Common myeloid progenitor, CD34-positive (primary cell): ENCODE results near the gene CDKN2A.

Experiments used
- CTCF ChIA-PET: fragments of 350-600 bp; sonication (Branson Sonifier 250); formaldehyde crosslinking; loops from one replicate; lab custom pipeline; 2021; ENCODE audit warnings: antibody characterized with exemption; lab: Charles Lee
- POLR2A ChIA-PET: fragments of 350-600 bp; sonication (Branson Sonifier 250); formaldehyde crosslinking; loops from one replicate; lab custom pipeline; 2021; ENCODE audit warnings: antibody characterized with exemption; lab: Charles Lee
- DNase-seq, 3 donors: peaks; one replicate each; pipeline versions ENCODE4 v3.0.0 to v3.0.0-alpha.2; 2013
- H3K27ac ChIP-seq, 2 experiments: 1 replicate in 1 of 2; 2 replicates in 1 of 2; pipeline ENCODE4 v1.7.0; 2013; ENCODE audit warnings: inconsistent platforms in 2 of 2, low read length in 2 of 2, mild to moderate bottlenecking in 2 of 2, low read depth in 1 of 2, moderate library complexity in 1 of 2; ENCODE audit not compliant: severe bottlenecking in 2 of 2, insufficient read depth in 1 of 2, poor library complexity in 1 of 2
- H3K27me3 ChIP-seq, 5 experiments: replicated peaks in 2 of 5; 1 replicate in 3 of 5; 2 replicates in 2 of 5; pipeline versions ENCODE4 v1.6.1 to v1.7.0; 2013; ENCODE audit warnings: low read length in 4 of 5, mild to moderate bottlenecking in 2 of 5, moderate library complexity in 2 of 5, inconsistent platforms in 1 of 5; ENCODE audit not compliant: insufficient read depth in 5 of 5, control insufficient read depth in 4 of 5
- H3K36me3 ChIP-seq, 4 experiments: 1 replicate in 2 of 4; 2 replicates in 2 of 4; pipeline versions ENCODE4 v1.6.1 to v1.7.0; 2013; ENCODE audit warnings: low read length in 3 of 4, control low read depth in 1 of 4, mild to moderate bottlenecking in 1 of 4; ENCODE audit not compliant: control insufficient read depth in 4 of 4, insufficient read depth in 4 of 4
- H3K4me1 ChIP-seq, 4 experiments: 1 replicate in 3 of 4; 2 replicates in 1 of 4; pipeline versions ENCODE4 v1.6.1 to v1.7.1; 2013; ENCODE audit warnings: low read length in 3 of 4, mild to moderate bottlenecking in 3 of 4, control low read depth in 1 of 4, inconsistent platforms in 1 of 4, moderate library complexity in 1 of 4; ENCODE audit not compliant: control insufficient read depth in 4 of 4, insufficient read depth in 4 of 4; ENCODE audit errors: control extremely low read depth in 1 of 4
- H3K4me3 ChIP-seq, 7 experiments: 1 replicate in 4 of 7; 2 replicates in 3 of 7; pipeline versions ENCODE4 v1.5.1 to v1.7.0; 2013; ENCODE audit warnings: mild to moderate bottlenecking in 7 of 7, low read length in 6 of 7, moderate library complexity in 6 of 7, inconsistent platforms in 2 of 7, low read depth in 2 of 7, control low read depth in 1 of 7; ENCODE audit not compliant: insufficient read depth in 4 of 7, control insufficient read depth in 1 of 7; ENCODE audit errors: extremely low read depth in 1 of 7
- H3K9me3 ChIP-seq, 5 experiments: 1 replicate in 4 of 5; 2 replicates in 1 of 5; pipeline versions ENCODE4 v1.6.1 to v1.7.1; 2013; ENCODE audit warnings: low read length in 4 of 5, mild to moderate bottlenecking in 2 of 5, inconsistent platforms in 1 of 5, low read depth in 1 of 5, moderate library complexity in 1 of 5; ENCODE audit not compliant: control insufficient read depth in 4 of 5, insufficient read depth in 2 of 5; ENCODE audit errors: control extremely low read depth in 1 of 5
- WGBS: methylation state at CpG from one replicate; pipeline ENCODE4 v1.1.5; 2013; ENCODE audit not compliant: insufficient coverage; 5-methylcytosine and 5-hydroxymethylcytosine counted together

Gene CDKN2A

DNA sequence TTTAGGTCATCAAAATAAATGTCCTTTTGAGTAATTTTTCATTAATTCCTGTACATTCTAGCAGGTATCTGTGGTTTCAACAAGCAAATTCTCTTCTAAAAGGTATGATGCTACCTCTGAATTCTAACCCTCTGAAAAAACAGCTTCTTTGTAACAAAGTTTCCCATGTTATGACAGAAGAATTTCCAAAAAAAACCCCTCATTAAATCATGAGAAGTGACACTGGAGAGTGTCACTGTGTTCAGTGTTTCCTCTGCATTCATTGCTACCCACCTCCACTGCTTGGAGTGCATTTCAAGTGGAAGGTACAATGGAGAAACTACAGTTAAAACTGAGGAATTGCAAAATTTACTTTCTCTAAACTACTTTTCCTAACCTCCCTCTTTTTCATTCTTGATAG, 10.1 kb downstream of the CDKN2A start:
- no peaks in the 10 kb centered on the region for H3K4me1 ChIP-seq
- H3K4me3 ChIP-seq: no peak overlapping the region
- no peak overlapping the region for H3K27ac ChIP-seq
- CTCF ChIA-PET: interaction anchor here (1.3 to 2.8 kb wide), 3 partner anchors 10 to 24 kb away, joined by 5 to 12 read pairs (median 8); no protein-coding TSS in a partner anchor
- POLR2A ChIA-PET: no interaction called here
- H3K27me3 ChIP-seq: peaks cover 12 to 90% (median 53%) of the 10 kb centered on the region in 5 experiments
- peaks cover 0 to 2% (median 1%) of the 10 kb centered on the region in 5 experiments for H3K9me3 ChIP-seq
- H3K36me3 ChIP-seq: no peaks in the 10 kb centered on the region
- no peak for DNase-seq

DNA sequence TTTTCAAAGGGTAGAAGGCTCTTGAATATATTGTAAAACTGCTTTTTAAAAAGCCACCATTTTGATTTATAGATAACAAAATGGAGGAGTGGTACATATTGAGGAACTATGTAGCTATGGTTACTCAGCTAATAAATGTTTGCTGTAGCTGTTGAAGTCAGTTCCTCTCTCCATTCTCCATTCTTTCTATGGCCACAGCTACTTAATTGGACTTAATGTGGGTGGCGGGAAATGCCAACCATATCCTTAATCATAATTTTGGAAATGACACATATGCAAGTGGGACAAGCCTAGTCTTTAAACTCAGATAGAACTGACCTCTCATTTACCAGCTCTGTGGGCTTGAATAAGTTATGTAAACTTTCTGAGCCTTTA, 10.6 kb downstream of the CDKN2A start:
- H3K9me3 ChIP-seq: peaks cover 0 to 2% (median 0%) of the 10 kb centered on the region in 5 experiments
- no peak overlapping the region for H3K27ac ChIP-seq
- CTCF ChIA-PET: interaction anchor here (1.3 to 2.8 kb wide), 3 partner anchors 10 to 24 kb away, joined by 5 to 12 read pairs (median 8); no protein-coding TSS in a partner anchor
- no CpG with 5 or more reads among the region's 1 CpG for WGBS
- peak in 1 of 3 donors; percentile 24 for DNase-seq
- no peaks in the 10 kb centered on the region for H3K36me3 ChIP-seq
- POLR2A ChIA-PET: no interaction called here
- H3K27me3 ChIP-seq: peaks cover 15 to 90% (median 52%) of the 10 kb centered on the region in 5 experiments
- H3K4me1 ChIP-seq: no peaks in the 10 kb centered on the region
- no peak overlapping the region for H3K4me3 ChIP-seq

DNA sequence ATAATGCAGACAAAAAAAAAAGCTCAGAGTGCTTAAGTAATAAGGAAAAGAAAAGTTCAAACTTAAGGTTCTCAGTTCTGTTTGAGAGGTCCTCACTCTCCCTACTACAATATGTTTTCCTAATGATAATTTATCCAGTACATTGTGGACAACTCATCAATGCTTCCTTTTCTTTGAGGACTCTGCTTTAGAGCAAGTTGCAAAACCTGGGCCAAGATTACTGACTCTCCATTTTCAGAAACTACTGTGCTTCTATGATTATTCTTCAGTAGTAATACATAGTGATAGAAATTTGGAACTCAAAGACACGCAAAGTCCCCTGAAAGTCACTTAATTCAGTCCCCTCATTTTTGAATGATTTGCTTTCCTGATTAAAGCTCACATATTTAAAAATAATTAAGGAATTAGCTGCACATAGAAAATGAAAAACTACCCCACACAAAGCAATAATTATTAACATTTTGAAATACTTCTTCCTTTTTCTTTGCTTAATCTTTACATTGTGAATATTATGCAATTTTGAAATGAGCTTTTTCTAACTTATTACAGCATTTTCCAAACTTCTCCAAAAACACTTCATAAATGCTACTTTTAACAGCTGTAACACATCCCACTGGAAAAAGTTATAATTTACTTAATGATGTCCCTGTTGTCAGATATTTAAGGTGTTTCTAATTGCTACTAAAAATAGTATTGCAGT, 11.2 kb downstream of the CDKN2A start:
- H3K27me3 ChIP-seq: peaks cover 15 to 91% (median 49%) of the 10 kb centered on the region in 5 experiments
- DNase-seq: no peak
- no peak overlapping the region for H3K4me3 ChIP-seq
- peaks cover 0 to 2% (median 0%) of the 10 kb centered on the region in 5 experiments for H3K9me3 ChIP-seq
- ChIA-PET CTCF (interaction anchor here (0.5 to 2.8 kb wide), 4 partner anchors 9 to 447 kb away, joined by 3 to 12 read pairs (median 6); no protein-coding TSS in a partner anchor), POLR2A (no interaction called here)
- no peaks in the 10 kb centered on the region for H3K36me3 ChIP-seq
- no peak overlapping the region for H3K27ac ChIP-seq
- WGBS: no CpG with 5 or more reads among the region's 1 CpG
- H3K4me1 ChIP-seq: no peaks in the 10 kb centered on the region

DNA sequence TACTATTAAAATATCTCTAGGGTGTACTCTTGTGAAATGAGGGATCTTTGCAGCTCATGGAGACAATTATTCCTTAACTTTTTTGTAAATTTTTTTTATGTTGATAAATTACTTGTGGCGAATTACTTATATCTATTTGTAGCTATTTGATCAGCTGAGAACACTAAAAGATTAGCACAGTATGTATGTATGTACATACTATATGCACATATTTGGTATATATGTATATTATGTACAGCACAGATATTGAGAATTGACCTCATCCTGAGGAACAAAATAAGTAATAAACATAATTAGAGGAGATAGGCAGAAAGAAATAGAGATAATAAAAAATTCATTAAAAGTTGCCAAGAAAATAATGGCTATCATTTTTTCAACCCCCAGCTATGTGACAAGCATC, 11.8 kb downstream of the CDKN2A start:
- Histone ChIP-seq H3K36me3 (no peaks in the 10 kb centered on the region), H3K27ac (no peak overlapping the region), H3K4me1 (no peaks in the 10 kb centered on the region), H3K9me3 (peaks cover 0 to 2% (median 0%) of the 10 kb centered on the region in 5 experiments), H3K4me3 (no peak overlapping the region), H3K27me3 (peaks cover 15 to 90% (median 51%) of the 10 kb centered on the region in 5 experiments)
- no CpG with 5 or more reads among the region's 1 CpG for WGBS
- ChIA-PET CTCF (interaction anchor here (0.5 to 2.8 kb wide), 4 partner anchors 14 to 440 kb away, joined by 3 to 12 read pairs (median 6); no protein-coding TSS in a partner anchor), POLR2A (no interaction called here)
- no peak for DNase-seq

DNA sequence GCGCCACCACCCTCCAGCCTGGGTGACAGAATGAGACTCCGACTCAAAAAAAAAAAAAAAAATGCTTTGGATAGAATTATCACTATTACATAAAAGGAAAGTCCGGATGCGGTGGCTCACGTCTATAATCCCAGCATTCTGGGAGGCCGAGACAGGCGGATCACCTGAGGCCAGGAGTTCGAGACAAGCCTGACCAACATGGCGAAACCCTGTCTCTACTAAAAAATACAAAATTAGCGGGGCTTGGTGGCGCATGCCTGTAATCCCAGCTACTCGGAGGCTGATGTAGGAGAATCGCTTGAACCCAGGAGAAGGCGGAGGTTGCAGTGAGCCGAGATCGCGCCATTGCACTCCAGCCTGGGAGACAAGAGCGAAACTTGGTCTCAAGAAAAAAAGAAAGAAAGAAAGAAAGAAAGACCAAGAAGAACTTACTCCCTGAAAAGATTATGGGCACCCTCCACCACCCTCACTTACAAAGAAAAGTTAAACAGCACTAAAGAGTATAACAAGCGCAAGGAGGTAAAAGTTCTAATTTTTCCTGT, 17.8 kb downstream of the CDKN2A start:
- ChIA-PET CTCF (interaction anchor here (1.0 kb wide), 2 partner anchors 9 to 11 kb away, joined by 3 read pairs; no protein-coding TSS in a partner anchor), POLR2A (no interaction called here)
- Histone ChIP-seq H3K9me3 (peaks cover 0 to 2% (median 0%) of the 10 kb centered on the region in 5 experiments), H3K27me3 (peaks cover 39 to 96% (median 68%) of the 10 kb centered on the region in 5 experiments), H3K27ac (no peak overlapping the region), H3K4me1 (peaks cover 0 to 13% (median 7%) of the 10 kb centered on the region in 4 experiments), H3K36me3 (no peaks in the 10 kb centered on the region), H3K4me3 (no peak overlapping the region)
- no peak for DNase-seq
- 19% methylated on average over 12 of the region's 19 CpGs for WGBS

DNA sequence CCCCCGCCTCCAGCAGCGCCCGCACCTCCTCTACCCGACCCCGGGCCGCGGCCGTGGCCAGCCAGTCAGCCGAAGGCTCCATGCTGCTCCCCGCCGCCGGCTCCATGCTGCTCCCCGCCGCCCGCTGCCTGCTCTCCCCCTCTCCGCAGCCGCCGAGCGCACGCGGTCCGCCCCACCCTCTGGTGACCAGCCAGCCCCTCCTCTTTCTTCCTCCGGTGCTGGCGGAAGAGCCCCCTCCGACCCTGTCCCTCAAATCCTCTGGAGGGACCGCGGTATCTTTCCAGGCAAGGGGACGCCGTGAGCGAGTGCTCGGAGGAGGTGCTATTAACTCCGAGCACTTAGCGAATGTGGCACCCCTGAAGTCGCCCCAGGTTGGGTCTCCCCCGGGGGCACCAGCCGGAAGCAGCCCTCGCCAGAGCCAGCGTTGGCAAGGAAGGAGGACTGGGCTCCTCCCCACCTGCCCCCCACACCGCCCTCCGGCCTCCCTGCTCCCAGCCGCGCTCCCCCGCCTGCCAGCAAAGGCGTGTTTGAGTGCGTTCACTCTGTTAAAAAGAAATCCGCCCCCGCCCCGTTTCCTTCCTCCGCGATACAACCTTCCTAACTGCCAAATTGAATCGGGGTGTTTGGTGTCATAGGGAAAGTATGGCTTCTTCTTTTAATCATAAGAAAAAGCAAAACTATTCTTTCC, 19.3 kb downstream of the CDKN2A start:
- no peak overlapping the region for H3K27ac ChIP-seq
- H3K9me3 ChIP-seq: peaks cover 0 to 10% (median 2%) of the 10 kb centered on the region in 5 experiments
- peak overlapping the region in 6 of 7 experiments; percentile 19 to 51 (median 38) for H3K4me3 ChIP-seq
- no peaks in the 10 kb centered on the region for H3K36me3 ChIP-seq
- CTCF ChIA-PET: interaction anchor here (1.9 kb wide), 1 partner anchor 9 kb away, joined by 5 read pairs; no protein-coding TSS in a partner anchor
- POLR2A ChIA-PET: no interaction called here
- DNase-seq: peak in 1 of 3 donors; percentile 60
- under 1% methylated on average over 33 of the region's 51 CpGs for WGBS
- H3K4me1 ChIP-seq: peaks cover 0 to 13% (median 7%) of the 10 kb centered on the region in 4 experiments
- peaks cover 49 to 100% (median 63%) of the 10 kb centered on the region in 5 experiments for H3K27me3 ChIP-seq
